Smooth muscle cell (in vitro differentiated cells): ENCODE results near the gene CRLF3. TPM values are rescaled to one million over a fixed set of nuclear protein-coding genes. Genes with fewer than 3 reads are reported as not detected.
A peak's percentile ranks its signal among the peaks of the same experiment; 100 is the strongest.
"Not testable (repeated sequence)": the region's sequence is repeated elsewhere in the genome, so short reads cannot be mapped to it uniquely, and the experiment has no call there.

Experiments used
- DNase-seq: peaks from one replicate; lab custom pipeline; 2025; ENCODE audit not compliant: unreplicated experiment; lab: John Stamatoyannopoulos, UW
- H2AFZ ChIP-seq: fragments of 200-600 bp; sonication (generic); 2 replicates; pipeline ENCODE4 v1.6.0; 2016; ENCODE audit warnings: antibody characterized with exemption, low read depth, mild to moderate bottlenecking
- H3F3A ChIP-seq: fragments of 200-600 bp; sonication (generic); 2 replicates; pipeline ENCODE4 v1.6.0; 2017; ENCODE audit warnings: antibody characterized with exemption, low read depth
- H3K27ac ChIP-seq: fragments of 200-600 bp; sonication (generic); 2 replicates; pipeline ENCODE4 v1.5.1; 2016; ENCODE audit warnings: low read depth, mild to moderate bottlenecking
- H3K27me3 ChIP-seq: fragments of 200-600 bp; sonication (generic); 2 replicates; pipeline ENCODE4 v1.6.1; 2016; ENCODE audit warnings: low read depth, mild to moderate bottlenecking
- H3K36me3 ChIP-seq: fragments of 200-600 bp; sonication (generic); 2 replicates; pipeline ENCODE4 v1.5.1; 2016; ENCODE audit warnings: low read depth
- H3K4me1 ChIP-seq: fragments of 200-600 bp; sonication (generic); 2 replicates; pipeline ENCODE4 v1.5.1; 2016; ENCODE audit warnings: low read depth
- H3K4me2 ChIP-seq: fragments of 200-600 bp; sonication (generic); 2 replicates; pipeline ENCODE4 v1.6.0; 2016; ENCODE audit warnings: mild to moderate bottlenecking
- H3K4me3 ChIP-seq: fragments of 200-600 bp; sonication (generic); 2 replicates; pipeline ENCODE4 v1.5.1; 2016; ENCODE audit warnings: mild to moderate bottlenecking
- H3K79me2 ChIP-seq: fragments of 200-600 bp; sonication (generic); 2 replicates; pipeline ENCODE4 v1.6.0; 2016; ENCODE audit warnings: low read depth, mild to moderate bottlenecking
- H3K9ac ChIP-seq: fragments of 200-600 bp; sonication (generic); 2 replicates; pipeline ENCODE4 v1.6.0; 2016; ENCODE audit warnings: low read depth
- H3K9me3 ChIP-seq: fragments of 200-600 bp; sonication (generic); replicated peaks from 2 replicates; pipeline ENCODE4 v1.5.1; 2016; ENCODE audit warnings: low read depth
- H4K20me1 ChIP-seq: fragments of 200-600 bp; sonication (generic); 2 replicates; pipeline ENCODE4 v1.6.0; 2016; ENCODE audit warnings: low read depth
- WGBS: methylation state at CpG from one replicate; pipeline ENCODE4 v1.1.7; 2016; ENCODE audit warnings: low lambda C conversion rate; 5-methylcytosine and 5-hydroxymethylcytosine counted together
- polyA plus RNA-seq: library from polyadenylated mRNA; unstranded; fragments of >200 nt; fragmentation: Nextera tagmentation; extraction: Ambion mirVana; gene quantifications from 2 replicates; pipeline ENCODE4 v1.2.1, GENCODE V29; 2016
- total RNA-seq: library from RNA; depleted of rRNA; stranded (reverse); fragments of >200 nt; gene quantifications from 2 replicates; pipeline ENCODE4 v1.2.3, GENCODE V29; 2014
- TF ChIP-seq, protein P1 (sequence below): fragments of 200-600 bp; sonication (generic); IDR thresholded peaks from 2 replicates; pipeline ENCODE4 v1.5.1; 2017; ENCODE audit warnings: borderline replicate concordance, mild to moderate bottlenecking, antibody characterized with exemption; ENCODE audit not compliant: insufficient read depth, poor library complexity, severe bottlenecking

The CRLF3 gene
- total and polyA plus RNA-seq, 2 experiments from 2014 or later, result 5.8 to 8.1 TPM

- Histone ChIP-seq H3K4me2 (peak overlapping the region; percentile 98), H2AFZ (peak overlapping the region; percentile 98), H3K4me3 (peak overlapping the region; percentile 99), H3K9me3 (no peaks in the 10 kb centered on the region), H3F3A (no peaks in the 10 kb centered on the region), H3K79me2 (peaks cover 54% of the 10 kb centered on the region), H4K20me1 (peaks cover 5% of the 10 kb centered on the region), H3K9ac (peak overlapping the region; percentile 80), H3K27ac (peak overlapping the region; percentile 45), H3K4me1 (peaks cover 9% of the 10 kb centered on the region), H3K36me3 (no peaks in the 10 kb centered on the region), H3K27me3 (no peaks in the 10 kb centered on the region)
- TF ChIP-seq, protein P1, sequence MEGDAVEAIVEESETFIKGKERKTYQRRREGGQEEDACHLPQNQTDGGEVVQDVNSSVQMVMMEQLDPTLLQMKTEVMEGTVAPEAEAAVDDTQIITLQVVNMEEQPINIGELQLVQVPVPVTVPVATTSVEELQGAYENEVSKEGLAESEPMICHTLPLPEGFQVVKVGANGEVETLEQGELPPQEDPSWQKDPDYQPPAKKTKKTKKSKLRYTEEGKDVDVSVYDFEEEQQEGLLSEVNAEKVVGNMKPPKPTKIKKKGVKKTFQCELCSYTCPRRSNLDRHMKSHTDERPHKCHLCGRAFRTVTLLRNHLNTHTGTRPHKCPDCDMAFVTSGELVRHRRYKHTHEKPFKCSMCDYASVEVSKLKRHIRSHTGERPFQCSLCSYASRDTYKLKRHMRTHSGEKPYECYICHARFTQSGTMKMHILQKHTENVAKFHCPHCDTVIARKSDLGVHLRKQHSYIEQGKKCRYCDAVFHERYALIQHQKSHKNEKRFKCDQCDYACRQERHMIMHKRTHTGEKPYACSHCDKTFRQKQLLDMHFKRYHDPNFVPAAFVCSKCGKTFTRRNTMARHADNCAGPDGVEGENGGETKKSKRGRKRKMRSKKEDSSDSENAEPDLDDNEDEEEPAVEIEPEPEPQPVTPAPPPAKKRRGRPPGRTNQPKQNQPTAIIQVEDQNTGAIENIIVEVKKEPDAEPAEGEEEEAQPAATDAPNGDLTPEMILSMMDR, result no peak
- no peak for DNase-seq
- WGBS, result 68% methylated on average over 7 of the region's 7 CpGs
Measured at GRCh38 chr17:30823421-30823820, 1.1 kb downstream of the CRLF3 start.

GRCh38 chr17:30822919-30823318 is 1.6 kb downstream of the CRLF3 start:
- not testable (repeated sequence) for H3F3A ChIP-seq, H2AFZ ChIP-seq, H3K4me2 ChIP-seq, H3K36me3 ChIP-seq, DNase-seq, H3K4me3 ChIP-seq, H3K4me1 ChIP-seq, H4K20me1 ChIP-seq, H3K27ac ChIP-seq, H3K27me3 ChIP-seq, H3K9ac ChIP-seq, H3K9me3 ChIP-seq
- H3K79me2 ChIP-seq, result peaks cover 58% of the 10 kb centered on the region
- WGBS, result 97% methylated on average over 14 of the region's 14 CpGs

- no peak overlapping the region for H3K4me3 ChIP-seq
- peaks cover 9% of the 10 kb centered on the region for H3K4me1 ChIP-seq
- no peaks in the 10 kb centered on the region for H3F3A ChIP-seq
- H4K20me1 ChIP-seq, result peaks cover 5% of the 10 kb centered on the region
- no peaks in the 10 kb centered on the region for H3K36me3 ChIP-seq
- TF ChIP-seq, protein P1, result no peak
- H3K9me3 ChIP-seq, result no peaks in the 10 kb centered on the region
- no peak overlapping the region for H2AFZ ChIP-seq
- WGBS, result 86% methylated on average over 8 of the region's 9 CpGs
- no peaks in the 10 kb centered on the region for H3K27me3 ChIP-seq
- DNase-seq, result no peak
- no peak overlapping the region for H3K9ac ChIP-seq
- H3K4me2 ChIP-seq, result no peak overlapping the region
- no peak overlapping the region for H3K27ac ChIP-seq
- H3K79me2 ChIP-seq, result peaks cover 62% of the 10 kb centered on the region
Measured at GRCh38 chr17:30821871-30822723, 2.4 kb downstream of the CRLF3 start.

DNA sequence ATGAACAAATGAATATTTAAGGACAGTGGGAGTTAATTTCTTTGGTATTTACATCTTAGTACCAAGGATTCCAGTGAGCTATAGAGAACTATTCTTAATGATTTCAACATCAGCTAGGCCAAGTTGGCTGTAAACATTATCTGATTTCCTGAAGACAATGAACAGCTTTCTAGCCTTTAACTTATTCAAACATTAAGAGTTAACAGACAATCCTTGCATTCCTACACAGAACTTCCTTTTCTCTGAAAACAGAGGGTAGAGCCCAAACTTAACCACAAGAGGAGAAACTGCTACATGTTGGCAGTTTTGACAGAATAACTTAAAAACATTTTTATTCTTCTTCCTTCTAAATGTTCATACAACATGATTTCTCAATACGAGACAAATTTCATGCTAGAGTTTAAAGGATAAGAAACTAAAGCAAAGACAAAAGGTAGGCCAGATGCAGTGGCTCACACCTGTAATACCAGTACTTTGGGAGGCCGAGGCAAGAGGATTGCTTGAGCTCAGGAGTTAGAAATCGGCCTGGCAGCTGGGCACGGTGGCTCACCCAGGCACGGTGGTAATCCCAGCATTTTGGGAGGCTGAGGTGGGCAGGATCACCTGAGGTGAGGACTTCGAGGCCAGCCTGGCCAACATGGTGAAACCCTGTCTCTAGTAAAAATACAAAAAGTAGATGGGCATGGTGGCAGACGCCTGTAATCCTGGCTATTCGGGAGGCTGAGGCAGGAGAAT is 4.4 kb downstream of the CRLF3 start:
- H3K36me3 ChIP-seq, result no peaks in the 10 kb centered on the region
- peaks cover 78% of the 10 kb centered on the region for H3K79me2 ChIP-seq
- H3K9me3 ChIP-seq, result no peaks in the 10 kb centered on the region
- 92% methylated on average over 8 of the region's 8 CpGs for WGBS
- H3K4me1 ChIP-seq, result peaks cover 9% of the 10 kb centered on the region
- no peak overlapping the region for H3K4me2 ChIP-seq
- no peaks in the 10 kb centered on the region for H3K27me3 ChIP-seq
- H3F3A ChIP-seq, result no peaks in the 10 kb centered on the region
- H3K4me3 ChIP-seq, result no peak overlapping the region
- no peak overlapping the region for H2AFZ ChIP-seq
- DNase-seq, result no peak
- H3K9ac ChIP-seq, result no peak overlapping the region
- no peak overlapping the region for H3K27ac ChIP-seq
- peaks cover 8% of the 10 kb centered on the region for H4K20me1 ChIP-seq
- TF ChIP-seq, protein P1, result no peak
